DLD1 (cell line): ENCODE measurements around the gene PTPRD.

Source experiments
- in situ Hi-C: cut with HindIII; loops from 2 replicates; pipeline ENCODE4 v1.10.0; 2017; ENCODE audit warnings: low sequenced_read_pairs

PTPRD gene

GRCh38 chr9:8572209-8572608, 2040.6 kb downstream of the PTPRD start:
- in situ Hi-C loops = no loop called here

- in situ Hi-C loops = no loop called here
Measured at GRCh38 chr9:8571643-8572042, 2041.2 kb downstream of the PTPRD start.

- in situ Hi-C loops = no loop called here
Measured at GRCh38 chr9:8570776-8571175, 2042.0 kb downstream of the PTPRD start.

- in situ Hi-C loops = no loop called here
Measured at GRCh38 chr9:8569823-8570222, 2043.0 kb downstream of the PTPRD start.

- in situ Hi-C loops = no loop called here
Measured at GRCh38 chr9:8567963-8568579, 2044.7 kb downstream of the PTPRD start.

- in situ Hi-C loops = no loop called here
Measured at GRCh38 chr9:8564960-8565359, 2047.8 kb downstream of the PTPRD start.

GRCh38 chr9:8560560-8561525, 2052.0 kb downstream of the PTPRD start:
- in situ Hi-C loops = no loop called here

GRCh38 chr9:8558176-8558575, 2054.6 kb downstream of the PTPRD start:
- in situ Hi-C loops = no loop called here

GRCh38 chr9:8555762-8556500, 2056.9 kb downstream of the PTPRD start:
- in situ Hi-C loops = no loop called here

- in situ Hi-C loops = no loop called here
Measured at GRCh38 chr9:8553444-8553843, 2059.4 kb downstream of the PTPRD start.

- in situ Hi-C loops = no loop called here
Measured at GRCh38 chr9:8552732-8553131, 2060.1 kb downstream of the PTPRD start.

GRCh38 chr9:8549214-8549613, 2063.6 kb downstream of the PTPRD start:
- in situ Hi-C loops = no loop called here

- in situ Hi-C loops = no loop called here
Measured at GRCh38 chr9:8543219-8543618, 2069.6 kb downstream of the PTPRD start.

- in situ Hi-C loops = no loop called here
Measured at GRCh38 chr9:8542537-8542936, 2070.3 kb downstream of the PTPRD start.

GRCh38 chr9:8539681-8540197, 2073.1 kb downstream of the PTPRD start:
- in situ Hi-C loops = no loop called here

- in situ Hi-C loops = no loop called here
Measured at GRCh38 chr9:8536845-8537244, 2076.0 kb downstream of the PTPRD start.

GRCh38 chr9:8534828-8535227, 2078.0 kb downstream of the PTPRD start:
- in situ Hi-C loops = no loop called here

- in situ Hi-C loops = no loop called here
Measured at GRCh38 chr9:8533681-8534080, 2079.1 kb downstream of the PTPRD start.

- in situ Hi-C loops = no loop called here
Measured at GRCh38 chr9:8531826-8532415, 2080.9 kb downstream of the PTPRD start.

GRCh38 chr9:8521112-8521511, 2091.7 kb downstream of the PTPRD start:
- in situ Hi-C loops = no loop called here

- in situ Hi-C loops = no loop called here
Measured at GRCh38 chr9:8515748-8516147, 2097.1 kb downstream of the PTPRD start.
